Measurements from ENCODE around the gene VCPKMT.

DNA sequence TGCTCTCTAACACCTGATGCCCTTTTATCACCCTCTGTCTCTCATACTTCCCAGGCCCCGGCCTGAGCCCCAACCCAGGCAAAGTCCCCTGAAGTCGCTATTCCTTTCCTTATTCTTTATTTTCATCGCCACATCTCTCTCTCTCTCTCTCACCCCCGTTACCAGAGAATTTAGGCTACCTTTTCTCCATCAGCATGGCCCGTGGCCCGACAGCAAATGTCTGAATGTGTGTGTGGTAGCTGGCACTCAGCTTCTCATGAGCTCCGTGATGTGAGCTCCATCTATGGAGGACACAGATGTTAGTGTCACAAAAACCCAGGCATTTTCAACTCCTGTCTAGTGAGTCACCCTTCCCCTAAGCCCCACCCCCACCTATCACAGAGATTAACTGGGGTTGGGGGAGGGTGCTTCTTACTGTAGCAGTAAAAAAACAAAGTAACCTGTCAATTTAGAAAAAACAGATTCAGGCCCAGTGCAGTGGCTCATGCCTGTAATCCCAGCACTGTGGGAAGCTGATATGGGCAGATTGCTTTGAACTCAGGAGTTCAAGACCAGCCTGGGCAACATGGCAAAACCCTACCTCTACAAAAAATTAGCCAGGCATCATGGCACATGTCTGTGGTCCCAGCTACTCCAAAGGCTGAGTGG lies 53.8 kb downstream of the VCPKMT start:
- TF ChIP-seq EZH2 (IDR thresholded peaks at IDR 0.05), result no peak
- TF ChIP-seq POLR2AphosphoS5 (IDR thresholded peaks at IDR 0.05; ENCODE audit: borderline replicate concordance, low read depth, low read length), result no peak
- no peak for TF ChIP-seq FOXP2 (optimal IDR thresholded peaks at IDR 0.05; ENCODE audit: control extremely low read depth, extremely low read length, insufficient read depth)
